Panc1 (cell line): Measurements from ENCODE around the gene GRID1. TPM values are rescaled to one million over a fixed set of nuclear protein-coding genes. Genes with fewer than 3 reads are reported as not detected.

Experiments used
- ATAC-seq: fragments of 200-7000 bp; cut with Tn5 transposase; 2 replicates; pipeline ENCODE4 v1.9.1; 2020; ENCODE audit warnings: mild to moderate bottlenecking, moderate library complexity
- BruUV-seq: library from RNA; stranded (reverse); fragments of 400-500 nt; replicated peaks from 2 replicates; lab custom pipeline; 2021; lab: Mats Ljungman, UMichigan
- CTCF ChIA-PET: fragments of 300-600 bp; sonication (Branson Sonifier 250); formaldehyde crosslinking; loops from one replicate; lab custom pipeline; 2022; ENCODE audit warnings: antibody characterized with exemption; lab: Charles Lee
- POLR2A ChIA-PET: fragments of 300-600 bp; sonication (Branson Sonifier 250); formaldehyde crosslinking; loops from one replicate; lab custom pipeline; 2022; ENCODE audit warnings: antibody characterized with exemption; lab: Charles Lee
- DNase-seq: peaks from one replicate; pipeline ENCODE4 v3.0.0-alpha.2; 2010; ENCODE audit warnings: low read depth, low spot score
- H3K27ac ChIP-seq: 2 replicates; pipeline ENCODE4 v1.5.1; 2011; ENCODE audit warnings: mild to moderate bottlenecking, low read length, inconsistent platforms
- H3K27me3 ChIP-seq: fragments of 200-500 bp; sonication (Bioruptor generic); 2 replicates; pipeline ENCODE4 v1.6.0; 2014; ENCODE audit warnings: low read length, inconsistent platforms; ENCODE audit not compliant: control insufficient read depth, insufficient read depth
- H3K36me3 ChIP-seq: fragments of 200-500 bp; sonication (Bioruptor generic); 2 replicates; pipeline ENCODE4 v1.5.1; 2014; ENCODE audit warnings: inconsistent platforms, mild to moderate bottlenecking, low read length, moderate library complexity; ENCODE audit not compliant: control insufficient read depth, insufficient read depth
- H3K4me1 ChIP-seq: 2 replicates; pipeline ENCODE4 v1.5.1; 2011; ENCODE audit warnings: inconsistent platforms, mild to moderate bottlenecking, low read length, moderate library complexity; ENCODE audit not compliant: control insufficient read depth, insufficient read depth
- H3K4me3 ChIP-seq, 2 experiments: 2 replicates each; pipeline ENCODE4 v1.5.1; 2011 to 2012; ENCODE audit warnings: low read depth in 2 of 2, low read length in 2 of 2, mild to moderate bottlenecking in 2 of 2, inconsistent platforms in 1 of 2, moderate library complexity in 1 of 2
- H3K9me3 ChIP-seq: fragments of 200-500 bp; sonication (Bioruptor generic); 2 replicates; pipeline ENCODE4 v1.5.1; 2014; ENCODE audit warnings: low read depth, mild to moderate bottlenecking, inconsistent platforms, low read length, moderate library complexity; ENCODE audit not compliant: control insufficient read depth, insufficient read depth
- POLR2AphosphoS5 ChIP-seq: IDR thresholded peaks from 2 replicates; pipeline ENCODE4 v1.6.1; 2012; ENCODE audit warnings: mild to moderate bottlenecking, low read depth, low read length, moderate library complexity
- SIN3A ChIP-seq: IDR thresholded peaks from 2 replicates; pipeline ENCODE4 v1.6.1; 2012; ENCODE audit warnings: low read depth, mild to moderate bottlenecking, low read length, moderate library complexity, borderline replicate concordance; ENCODE audit not compliant: insufficient read depth
- TCF7L2 ChIP-seq: IDR thresholded peaks from 2 replicates; pipeline ENCODE4 v1.6.1; 2011; ENCODE audit warnings: mild to moderate bottlenecking, low read depth, low read length, inconsistent platforms
- in situ Hi-C: cut with HindIII; loops from 2 replicates; pipeline ENCODE4 v1.10.0; 2016; ENCODE audit warnings: low sequenced_read_pairs, low pct_unique_long_range_greater_than_20kb
- intact Hi-C: fragments of 100-400 bp; cut with micrococcal nuclease; formaldehyde crosslinking; loops from one replicate; pipeline ENCODE4 v1.10.0; 2022; ENCODE audit not compliant: unreplicated experiment
- total RNA-seq: library from RNA; stranded (reverse); gene quantifications from one replicate; pipeline ENCODE4 v1.2.1, GENCODE V29; 2021; ENCODE audit not compliant: unreplicated experiment
- TF ChIP-seq, protein P1 (sequence below): fragments of 450-650 bp; IDR thresholded peaks from 2 replicates; pipeline ENCODE4 v1.5.1; 2017; ENCODE audit warnings: mild to moderate bottlenecking
- TF ChIP-seq, protein P2 (sequence below), 2 experiments: IDR thresholded peaks; 2 replicates each; pipeline ENCODE4 v1.6.1; 2011 to 2012; ENCODE audit warnings: low read depth in 2 of 2, control low read depth in 1 of 2, low read length in 1 of 2, mild to moderate bottlenecking in 1 of 2, moderate library complexity in 1 of 2; ENCODE audit not compliant: insufficient read depth in 1 of 2

Gene GRID1
- total RNA-seq, 1 experiment from 2014 or later: 2.3 TPM

DNA sequence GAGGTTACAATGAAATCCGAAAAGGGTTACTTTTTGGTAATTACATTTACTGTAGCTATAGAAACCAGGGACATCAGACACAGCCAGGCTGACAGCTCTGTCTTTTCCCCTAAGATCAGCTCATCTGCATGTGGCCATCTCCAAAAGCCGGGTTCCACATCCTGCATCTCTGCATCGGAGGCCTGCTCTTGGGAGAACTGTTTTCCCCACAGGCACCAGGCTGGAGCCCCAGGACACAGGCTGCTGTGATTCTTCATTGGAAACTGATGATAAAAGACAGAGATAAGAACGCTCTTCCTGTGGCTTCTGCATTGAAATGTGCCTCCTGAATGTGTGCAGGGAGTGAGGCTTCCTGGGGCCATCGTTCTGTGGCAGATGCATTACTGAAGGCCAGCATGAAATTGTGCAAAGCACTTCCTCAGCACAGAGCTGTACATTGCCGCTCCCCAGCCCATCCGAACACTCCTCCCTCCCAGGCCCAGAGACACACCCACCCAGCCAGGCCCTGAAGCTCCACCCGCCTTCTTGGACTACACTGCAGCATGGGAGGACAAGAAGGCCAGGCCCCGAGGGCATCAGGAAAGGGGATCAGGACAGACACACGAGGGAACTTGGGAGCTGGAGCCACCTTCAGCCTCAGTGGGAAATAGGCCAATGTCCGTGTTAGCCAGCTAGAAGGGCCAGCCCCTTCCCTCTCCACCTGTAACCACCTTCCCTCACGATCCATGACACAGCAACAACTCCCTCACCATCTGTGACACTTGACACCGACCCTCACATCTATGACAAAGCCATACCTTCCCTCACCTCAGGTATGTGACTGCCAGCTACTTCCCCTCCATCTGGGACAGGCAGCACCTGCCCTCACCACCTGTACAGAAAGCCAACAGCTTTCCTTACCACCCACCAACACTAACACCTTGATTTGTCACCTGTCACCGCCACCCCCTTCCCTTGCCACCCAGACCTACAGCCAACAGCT, 113.2 kb downstream of the GRID1 start:
- no peaks in the 10 kb centered on the region for H3K36me3 ChIP-seq
- H3K4me3 ChIP-seq: no peak overlapping the region
- POLR2A ChIA-PET: no interaction called here
- no TSS peak for BruUV-seq
- H3K27me3 ChIP-seq: 0 out of 2 replicates have a peak, but pooled peaks cover 2% of the 10 kb centered on the region
- H3K9me3 ChIP-seq: no peaks in the 10 kb centered on the region
- intact Hi-C loops (no loop called here), in situ Hi-C loops (no loop called here)
- CTCF ChIA-PET: no interaction called here
- TF ChIP-seq, protein P1, sequence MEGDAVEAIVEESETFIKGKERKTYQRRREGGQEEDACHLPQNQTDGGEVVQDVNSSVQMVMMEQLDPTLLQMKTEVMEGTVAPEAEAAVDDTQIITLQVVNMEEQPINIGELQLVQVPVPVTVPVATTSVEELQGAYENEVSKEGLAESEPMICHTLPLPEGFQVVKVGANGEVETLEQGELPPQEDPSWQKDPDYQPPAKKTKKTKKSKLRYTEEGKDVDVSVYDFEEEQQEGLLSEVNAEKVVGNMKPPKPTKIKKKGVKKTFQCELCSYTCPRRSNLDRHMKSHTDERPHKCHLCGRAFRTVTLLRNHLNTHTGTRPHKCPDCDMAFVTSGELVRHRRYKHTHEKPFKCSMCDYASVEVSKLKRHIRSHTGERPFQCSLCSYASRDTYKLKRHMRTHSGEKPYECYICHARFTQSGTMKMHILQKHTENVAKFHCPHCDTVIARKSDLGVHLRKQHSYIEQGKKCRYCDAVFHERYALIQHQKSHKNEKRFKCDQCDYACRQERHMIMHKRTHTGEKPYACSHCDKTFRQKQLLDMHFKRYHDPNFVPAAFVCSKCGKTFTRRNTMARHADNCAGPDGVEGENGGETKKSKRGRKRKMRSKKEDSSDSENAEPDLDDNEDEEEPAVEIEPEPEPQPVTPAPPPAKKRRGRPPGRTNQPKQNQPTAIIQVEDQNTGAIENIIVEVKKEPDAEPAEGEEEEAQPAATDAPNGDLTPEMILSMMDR: no peak
- TF ChIP-seq TCF7L2 (no peak), POLR2AphosphoS5 (no peak), SIN3A (no peak)
- TF ChIP-seq, protein P2, sequence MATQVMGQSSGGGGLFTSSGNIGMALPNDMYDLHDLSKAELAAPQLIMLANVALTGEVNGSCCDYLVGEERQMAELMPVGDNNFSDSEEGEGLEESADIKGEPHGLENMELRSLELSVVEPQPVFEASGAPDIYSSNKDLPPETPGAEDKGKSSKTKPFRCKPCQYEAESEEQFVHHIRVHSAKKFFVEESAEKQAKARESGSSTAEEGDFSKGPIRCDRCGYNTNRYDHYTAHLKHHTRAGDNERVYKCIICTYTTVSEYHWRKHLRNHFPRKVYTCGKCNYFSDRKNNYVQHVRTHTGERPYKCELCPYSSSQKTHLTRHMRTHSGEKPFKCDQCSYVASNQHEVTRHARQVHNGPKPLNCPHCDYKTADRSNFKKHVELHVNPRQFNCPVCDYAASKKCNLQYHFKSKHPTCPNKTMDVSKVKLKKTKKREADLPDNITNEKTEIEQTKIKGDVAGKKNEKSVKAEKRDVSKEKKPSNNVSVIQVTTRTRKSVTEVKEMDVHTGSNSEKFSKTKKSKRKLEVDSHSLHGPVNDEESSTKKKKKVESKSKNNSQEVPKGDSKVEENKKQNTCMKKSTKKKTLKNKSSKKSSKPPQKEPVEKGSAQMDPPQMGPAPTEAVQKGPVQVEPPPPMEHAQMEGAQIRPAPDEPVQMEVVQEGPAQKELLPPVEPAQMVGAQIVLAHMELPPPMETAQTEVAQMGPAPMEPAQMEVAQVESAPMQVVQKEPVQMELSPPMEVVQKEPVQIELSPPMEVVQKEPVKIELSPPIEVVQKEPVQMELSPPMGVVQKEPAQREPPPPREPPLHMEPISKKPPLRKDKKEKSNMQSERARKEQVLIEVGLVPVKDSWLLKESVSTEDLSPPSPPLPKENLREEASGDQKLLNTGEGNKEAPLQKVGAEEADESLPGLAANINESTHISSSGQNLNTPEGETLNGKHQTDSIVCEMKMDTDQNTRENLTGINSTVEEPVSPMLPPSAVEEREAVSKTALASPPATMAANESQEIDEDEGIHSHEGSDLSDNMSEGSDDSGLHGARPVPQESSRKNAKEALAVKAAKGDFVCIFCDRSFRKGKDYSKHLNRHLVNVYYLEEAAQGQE (IDR thresholded peaks at IDR 0.05; ENCODE audit: insufficient read depth in 1 of 2, low read depth in 2 of 2, low read length in 1 of 2): no peak
- H3K27ac ChIP-seq: no peak overlapping the region
- ATAC-seq: peak; percentile 48; the same call in 1 of the 2 replicates
- no peak for DNase-seq
- no peaks in the 10 kb centered on the region for H3K4me1 ChIP-seq

DNA sequence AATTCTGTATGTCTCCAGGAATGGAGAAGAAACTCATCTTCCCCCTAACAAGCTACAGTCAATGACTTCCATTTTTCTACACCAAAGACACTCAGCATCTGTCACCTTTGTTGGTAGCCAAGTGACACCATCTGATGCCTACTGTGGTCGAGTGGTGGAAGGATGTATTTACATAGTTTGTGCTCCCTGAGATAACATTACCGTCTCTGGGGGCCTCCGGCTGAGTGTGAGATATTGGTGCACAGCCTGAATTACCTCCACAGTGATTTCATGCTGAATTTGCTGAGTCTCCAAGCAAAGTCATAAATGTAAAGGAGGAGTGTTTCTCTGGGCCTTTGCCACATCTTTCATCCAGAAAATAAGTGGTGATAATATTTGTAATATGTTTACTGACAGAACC, 114.0 kb downstream of the GRID1 start:
- Histone ChIP-seq H3K27ac (no peak overlapping the region), H3K4me1 (no peaks in the 10 kb centered on the region), H3K27me3 (no peaks in the 10 kb centered on the region), H3K4me3 (no peak overlapping the region), H3K9me3 (no peaks in the 10 kb centered on the region), H3K36me3 (no peaks in the 10 kb centered on the region)
- no TSS peak for BruUV-seq
- DNase-seq (no peak), ATAC-seq (no peak)
- TF ChIP-seq SIN3A (no peak), TCF7L2 (no peak), POLR2AphosphoS5 (no peak)
- TF ChIP-seq, protein P1: no peak
- TF ChIP-seq, protein P2 (IDR thresholded peaks at IDR 0.05; ENCODE audit: insufficient read depth in 1 of 2, low read depth in 2 of 2, low read length in 1 of 2): no peak
- CTCF ChIA-PET: no interaction called here
- POLR2A ChIA-PET: no interaction called here
- intact Hi-C loops (no loop called here), in situ Hi-C loops (no loop called here)
